BJ (cell line): ENCODE results near the gene COL6A3. TPM values are rescaled to one million over a fixed set of nuclear protein-coding genes. Genes with fewer than 3 reads are reported as not detected.

Experiments used
- CTCF ChIA-PET: fragments of 350-600 bp; formaldehyde crosslinking; extraction: SDS; loops from one replicate; lab custom pipeline; 2021; ENCODE audit warnings: antibody characterized with exemption, inconsistent platforms; lab: Yijun Ruan, JAX
- POLR2A ChIA-PET: fragments of 300-600 bp; sonication (Branson Sonifier 250); formaldehyde crosslinking; extraction: SDS; loops from one replicate; lab custom pipeline; 2021; ENCODE audit warnings: antibody characterized with exemption; lab: Charles Lee
- DNase-seq: peaks from one replicate; pipeline ENCODE4 v3.0.0-alpha.2; 2011; ENCODE audit warnings: low read depth
- H3K27me3 ChIP-seq: 2 replicates; pipeline ENCODE4 v1.6.0; 2011; ENCODE audit warnings: low read length; ENCODE audit not compliant: control insufficient read depth, insufficient read depth
- H3K36me3 ChIP-seq: 2 replicates; pipeline ENCODE4 v1.5.1; 2011; ENCODE audit warnings: low read length; ENCODE audit not compliant: control insufficient read depth, insufficient read depth
- H3K4me3 ChIP-seq: 2 replicates; pipeline ENCODE4 v1.5.1; 2011; ENCODE audit warnings: low read depth, mild to moderate bottlenecking, control low read depth, low read length
- polyA plus RNA-seq: library from polyadenylated mRNA; depleted of rRNA; stranded (reverse); fragments of >200 nt; gene quantifications from 2 replicates; pipeline ENCODE4 v1.2.3, GENCODE V29; 2011
- TF ChIP-seq, protein P1 (sequence below): IDR thresholded peaks from 2 replicates; pipeline ENCODE4 v1.5.1; 2011; ENCODE audit warnings: low read depth, mild to moderate bottlenecking, control low read depth, inconsistent platforms, low read length, moderate library complexity; ENCODE audit not compliant: insufficient read depth

Gene COL6A3
- polyA plus RNA-seq, 1 experiment, result 695 TPM

GRCh38 chr2:237390235-237390634, 23.7 kb downstream of the COL6A3 start:
- CTCF ChIA-PET, result interaction anchor here (0.6 to 1.5 kb wide), 2 partner anchors 234 to 269 kb away, joined by 3 read pairs; no protein-coding TSS in a partner anchor

DNA sequence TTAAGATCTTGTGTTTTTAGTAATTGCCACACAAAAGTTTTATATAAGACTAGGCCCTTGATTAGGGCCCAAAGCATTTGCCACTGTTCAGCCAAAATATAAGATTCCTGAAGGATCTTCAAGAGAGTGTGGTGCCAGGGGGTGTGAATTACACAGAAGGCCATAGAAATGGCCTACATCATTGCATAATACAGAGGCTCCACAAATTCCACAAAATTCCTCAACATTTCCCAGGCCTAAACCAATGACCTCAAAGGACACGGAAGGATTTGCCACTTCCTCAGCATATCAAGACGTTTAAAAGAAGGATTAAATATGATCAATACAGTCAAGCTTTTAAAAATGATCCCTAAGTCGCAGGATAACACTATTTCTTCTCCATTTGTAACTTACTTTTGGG, 24.1 kb downstream of the COL6A3 start:
- TF ChIP-seq, protein P1, sequence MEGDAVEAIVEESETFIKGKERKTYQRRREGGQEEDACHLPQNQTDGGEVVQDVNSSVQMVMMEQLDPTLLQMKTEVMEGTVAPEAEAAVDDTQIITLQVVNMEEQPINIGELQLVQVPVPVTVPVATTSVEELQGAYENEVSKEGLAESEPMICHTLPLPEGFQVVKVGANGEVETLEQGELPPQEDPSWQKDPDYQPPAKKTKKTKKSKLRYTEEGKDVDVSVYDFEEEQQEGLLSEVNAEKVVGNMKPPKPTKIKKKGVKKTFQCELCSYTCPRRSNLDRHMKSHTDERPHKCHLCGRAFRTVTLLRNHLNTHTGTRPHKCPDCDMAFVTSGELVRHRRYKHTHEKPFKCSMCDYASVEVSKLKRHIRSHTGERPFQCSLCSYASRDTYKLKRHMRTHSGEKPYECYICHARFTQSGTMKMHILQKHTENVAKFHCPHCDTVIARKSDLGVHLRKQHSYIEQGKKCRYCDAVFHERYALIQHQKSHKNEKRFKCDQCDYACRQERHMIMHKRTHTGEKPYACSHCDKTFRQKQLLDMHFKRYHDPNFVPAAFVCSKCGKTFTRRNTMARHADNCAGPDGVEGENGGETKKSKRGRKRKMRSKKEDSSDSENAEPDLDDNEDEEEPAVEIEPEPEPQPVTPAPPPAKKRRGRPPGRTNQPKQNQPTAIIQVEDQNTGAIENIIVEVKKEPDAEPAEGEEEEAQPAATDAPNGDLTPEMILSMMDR, result no peak
- Histone ChIP-seq H3K27me3 (no peaks in the 10 kb centered on the region), H3K36me3 (peaks cover 29% of the 10 kb centered on the region), H3K4me3 (no peak overlapping the region)
- POLR2A ChIA-PET, result no interaction called here
- DNase-seq, result no peak
- CTCF ChIA-PET, result interaction anchor here (0.6 to 1.5 kb wide), 3 partner anchors 30 to 268 kb away, joined by 3 read pairs; no protein-coding TSS in a partner anchor

More at GRCh38 chr2:237390235-237390634, 23.7 kb downstream of the COL6A3 start:
- no peak overlapping the region for H3K4me3 ChIP-seq
- H3K36me3 ChIP-seq, result peaks cover 28% of the 10 kb centered on the region
- POLR2A ChIA-PET, result no interaction called here
- no peaks in the 10 kb centered on the region for H3K27me3 ChIP-seq
- DNase-seq, result no peak
- TF ChIP-seq, protein P1, result no peak

GRCh38 chr2:237388036-237388435, 25.9 kb downstream of the COL6A3 start:
- ChIA-PET POLR2A (no interaction called here), CTCF (interaction anchor here (1.1 kb wide), 1 partner anchor 184 kb away, joined by 5 read pairs; no protein-coding TSS in a partner anchor)
- TF ChIP-seq, protein P1, result no peak
- Histone ChIP-seq H3K4me3 (no peak overlapping the region), H3K36me3 (peaks cover 27% of the 10 kb centered on the region), H3K27me3 (no peaks in the 10 kb centered on the region)
- DNase-seq, result no peak

DNA sequence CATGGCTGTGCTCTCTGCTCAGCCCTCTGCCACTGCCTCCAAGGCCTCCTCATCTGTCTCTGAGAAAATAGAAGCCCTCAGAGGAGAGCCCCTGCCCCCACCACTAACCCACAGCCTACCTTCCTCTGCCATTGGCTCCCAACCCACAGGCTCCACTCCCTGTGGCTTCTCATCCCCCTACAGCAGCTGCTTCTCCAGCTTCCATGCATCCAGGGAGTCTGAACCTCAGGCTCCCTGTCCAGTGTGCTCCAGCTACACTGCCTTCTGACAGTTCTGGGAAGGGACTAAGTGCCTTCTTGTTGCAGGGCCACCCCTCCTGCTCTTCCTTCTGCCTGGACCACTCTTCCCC, 29.3 kb downstream of the COL6A3 start:
- Histone ChIP-seq H3K4me3 (no peak overlapping the region), H3K36me3 (peaks cover 29% of the 10 kb centered on the region), H3K27me3 (no peaks in the 10 kb centered on the region)
- no peak for DNase-seq
- ChIA-PET POLR2A (interaction anchor here (0.6 kb wide), 1 partner anchor 29 kb away, joined by 3 read pairs; the partner anchor contains the start of gene COL6A3), CTCF (interaction anchor here (0.7 kb wide), 1 partner anchor 10 kb away, joined by 3 read pairs; no protein-coding TSS in a partner anchor)
- TF ChIP-seq, protein P1, result no peak

DNA sequence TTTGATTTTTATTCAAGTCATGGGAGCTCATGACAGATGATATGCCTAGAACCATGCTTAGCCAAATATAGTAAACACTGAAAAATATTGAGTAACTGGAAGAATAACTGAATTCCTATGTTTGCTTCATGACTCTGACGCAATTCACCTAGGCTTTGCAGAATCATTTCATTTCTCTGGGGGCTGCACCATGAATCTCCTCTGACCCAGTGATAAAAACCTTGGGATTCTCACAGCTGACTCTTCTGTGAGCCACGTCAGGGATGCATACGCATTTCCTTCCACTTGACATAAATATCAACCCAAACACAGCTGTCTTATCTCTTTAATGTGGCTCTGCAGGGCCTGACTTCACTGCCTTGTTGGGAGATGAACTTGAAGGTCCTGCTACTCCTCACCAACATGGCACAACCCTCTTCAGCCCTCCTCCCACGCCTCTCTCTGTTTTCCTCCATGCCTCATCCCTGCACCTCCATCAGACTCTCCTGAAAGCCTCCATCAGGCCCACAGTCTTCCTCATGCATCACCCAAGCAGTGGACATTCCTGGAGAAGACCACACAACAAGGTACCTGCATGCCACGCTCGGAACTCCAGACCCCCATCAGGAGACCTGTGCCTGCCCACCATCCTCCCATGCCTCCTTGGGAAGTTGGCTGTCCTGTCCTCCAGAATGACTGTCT, 29.8 kb downstream of the COL6A3 start:
- CTCF ChIA-PET, result interaction anchor here (0.9 kb wide), 1 partner anchor 26 kb away, joined by 4 read pairs; no protein-coding TSS in a partner anchor
- H3K36me3 ChIP-seq, result peaks cover 34% of the 10 kb centered on the region
- DNase-seq, result no peak
- no peaks in the 10 kb centered on the region for H3K27me3 ChIP-seq
- TF ChIP-seq, protein P1, result no peak
- no peak overlapping the region for H3K4me3 ChIP-seq
- POLR2A ChIA-PET, result no interaction called here
